Measurements from ENCODE around the gene APOB. TPM values are rescaled to one million over a fixed set of nuclear protein-coding genes. Genes with fewer than 3 reads are reported as not detected.

APOB gene
- polyA plus RNA-seq, 1 experiment = 0.04 TPM

- no peak for DNase-seq (ENCODE audit: low read depth)
- no peak for TF ChIP-seq CTCF (IDR thresholded peaks at IDR 0.05; ENCODE audit: insufficient read depth, low read depth, low read length)
- no peaks in the 10 kb centered on the region for H3K27me3 ChIP-seq (ENCODE audit: control insufficient read depth, insufficient read depth, low read length)
- no peak overlapping the region for H3K4me3 ChIP-seq (ENCODE audit: low read depth, low read length)
- ChIA-PET POLR2A (no interaction called here), CTCF (interaction anchor here (1.4 kb wide), 1 partner anchor 8 kb away, joined by 3 read pairs; no protein-coding TSS in a partner anchor)
- no peaks in the 10 kb centered on the region for H3K36me3 ChIP-seq (ENCODE audit: control insufficient read depth, insufficient read depth, low read length)
These were observed 38.0 kb downstream of the APOB start for GRCh38 chr2:21005700-21006422.

- no peak for DNase-seq (ENCODE audit: low read depth)
- Histone ChIP-seq H3K4me3 (ENCODE audit: low read depth, low read length) (no peak overlapping the region), H3K36me3 (ENCODE audit: control insufficient read depth, insufficient read depth, low read length) (no peaks in the 10 kb centered on the region), H3K27me3 (ENCODE audit: control insufficient read depth, insufficient read depth, low read length) (no peaks in the 10 kb centered on the region)
- ChIA-PET POLR2A (no interaction called here), CTCF (interaction anchor here (1.4 kb wide), 1 partner anchor 8 kb away, joined by 3 read pairs; no protein-coding TSS in a partner anchor)
- no peak for TF ChIP-seq CTCF (IDR thresholded peaks at IDR 0.05; ENCODE audit: insufficient read depth, low read depth, low read length)
These were observed 38.7 kb downstream of the APOB start for GRCh38 chr2:21005111-21005699.

GRCh38 chr2:21004181-21004572 lies 39.7 kb downstream of the APOB start:
- POLR2A ChIA-PET = no interaction called here
- no peak for TF ChIP-seq CTCF (IDR thresholded peaks at IDR 0.05; ENCODE audit: insufficient read depth, low read depth, low read length)

GRCh38 chr2:21003572-21004180 lies 40.2 kb downstream of the APOB start:
- no peaks in the 10 kb centered on the region for H3K27me3 ChIP-seq (ENCODE audit: control insufficient read depth, insufficient read depth, low read length)
- H3K4me3 ChIP-seq (ENCODE audit: low read depth, low read length) = no peak overlapping the region
- no peaks in the 10 kb centered on the region for H3K36me3 ChIP-seq (ENCODE audit: control insufficient read depth, insufficient read depth, low read length)
- POLR2A ChIA-PET = no interaction called here
- no peak for DNase-seq (ENCODE audit: low read depth)
- no peak for TF ChIP-seq CTCF (IDR thresholded peaks at IDR 0.05; ENCODE audit: insufficient read depth, low read depth, low read length)
- CTCF ChIA-PET = no interaction called here

More at GRCh38 chr2:21004181-21004572, 39.7 kb downstream of the APOB start:
- H3K4me3 ChIP-seq (ENCODE audit: low read depth, low read length) = no peak overlapping the region
- no peak for DNase-seq (ENCODE audit: low read depth)
- CTCF ChIA-PET = no interaction called here
- H3K27me3 ChIP-seq (ENCODE audit: control insufficient read depth, insufficient read depth, low read length) = no peaks in the 10 kb centered on the region
- H3K36me3 ChIP-seq (ENCODE audit: control insufficient read depth, insufficient read depth, low read length) = no peaks in the 10 kb centered on the region

GRCh38 chr2:21002814-21003192 lies 41.1 kb downstream of the APOB start:
- Histone ChIP-seq H3K36me3 (ENCODE audit: control insufficient read depth, insufficient read depth, low read length) (no peaks in the 10 kb centered on the region), H3K4me3 (ENCODE audit: low read depth, low read length) (no peak overlapping the region), H3K27me3 (ENCODE audit: control insufficient read depth, insufficient read depth, low read length) (no peaks in the 10 kb centered on the region)
- TF ChIP-seq CTCF (IDR thresholded peaks at IDR 0.05; ENCODE audit: insufficient read depth, low read depth, low read length) = no peak
- CTCF ChIA-PET = no interaction called here
- POLR2A ChIA-PET = no interaction called here
- no peak for DNase-seq (ENCODE audit: low read depth)
